Smooth muscle cell (in vitro differentiated cells): ENCODE measurements around the gene STEAP1B. TPM values are rescaled to one million over a fixed set of nuclear protein-coding genes. Genes with fewer than 3 reads are reported as not detected.

Experiments used
- DNase-seq: peaks from one replicate; lab custom pipeline; 2025; ENCODE audit not compliant: unreplicated experiment; lab: John Stamatoyannopoulos, UW
- H2AFZ ChIP-seq: fragments of 200-600 bp; sonication (generic); 2 replicates; pipeline ENCODE4 v1.6.0; 2016; ENCODE audit warnings: antibody characterized with exemption, low read depth, mild to moderate bottlenecking
- H3F3A ChIP-seq: fragments of 200-600 bp; sonication (generic); 2 replicates; pipeline ENCODE4 v1.6.0; 2017; ENCODE audit warnings: antibody characterized with exemption, low read depth
- H3K27ac ChIP-seq: fragments of 200-600 bp; sonication (generic); 2 replicates; pipeline ENCODE4 v1.5.1; 2016; ENCODE audit warnings: low read depth, mild to moderate bottlenecking
- H3K27me3 ChIP-seq: fragments of 200-600 bp; sonication (generic); 2 replicates; pipeline ENCODE4 v1.6.1; 2016; ENCODE audit warnings: low read depth, mild to moderate bottlenecking
- H3K36me3 ChIP-seq: fragments of 200-600 bp; sonication (generic); 2 replicates; pipeline ENCODE4 v1.5.1; 2016; ENCODE audit warnings: low read depth
- H3K4me1 ChIP-seq: fragments of 200-600 bp; sonication (generic); 2 replicates; pipeline ENCODE4 v1.5.1; 2016; ENCODE audit warnings: low read depth
- H3K4me2 ChIP-seq: fragments of 200-600 bp; sonication (generic); 2 replicates; pipeline ENCODE4 v1.6.0; 2016; ENCODE audit warnings: mild to moderate bottlenecking
- H3K4me3 ChIP-seq: fragments of 200-600 bp; sonication (generic); 2 replicates; pipeline ENCODE4 v1.5.1; 2016; ENCODE audit warnings: mild to moderate bottlenecking
- H3K79me2 ChIP-seq: fragments of 200-600 bp; sonication (generic); 2 replicates; pipeline ENCODE4 v1.6.0; 2016; ENCODE audit warnings: low read depth, mild to moderate bottlenecking
- H3K9ac ChIP-seq: fragments of 200-600 bp; sonication (generic); 2 replicates; pipeline ENCODE4 v1.6.0; 2016; ENCODE audit warnings: low read depth
- H3K9me3 ChIP-seq: fragments of 200-600 bp; sonication (generic); replicated peaks from 2 replicates; pipeline ENCODE4 v1.5.1; 2016; ENCODE audit warnings: low read depth
- H4K20me1 ChIP-seq: fragments of 200-600 bp; sonication (generic); 2 replicates; pipeline ENCODE4 v1.6.0; 2016; ENCODE audit warnings: low read depth
- WGBS: methylation state at CpG from one replicate; pipeline ENCODE4 v1.1.7; 2016; ENCODE audit warnings: low lambda C conversion rate; 5-methylcytosine and 5-hydroxymethylcytosine counted together
- polyA plus RNA-seq: library from polyadenylated mRNA; unstranded; fragments of >200 nt; fragmentation: Nextera tagmentation; extraction: Ambion mirVana; gene quantifications from 2 replicates; pipeline ENCODE4 v1.2.1, GENCODE V29; 2016
- total RNA-seq: library from RNA; depleted of rRNA; stranded (reverse); fragments of >200 nt; gene quantifications from 2 replicates; pipeline ENCODE4 v1.2.3, GENCODE V29; 2014
- TF ChIP-seq, protein P1 (sequence below): fragments of 200-600 bp; sonication (generic); IDR thresholded peaks from 2 replicates; pipeline ENCODE4 v1.5.1; 2017; ENCODE audit warnings: borderline replicate concordance, mild to moderate bottlenecking, antibody characterized with exemption; ENCODE audit not compliant: insufficient read depth, poor library complexity, severe bottlenecking

STEAP1B gene
- total and polyA plus RNA-seq, 2 experiments from 2014 or later: 0.40 TPM; not detected in 1

- TF ChIP-seq, protein P1, sequence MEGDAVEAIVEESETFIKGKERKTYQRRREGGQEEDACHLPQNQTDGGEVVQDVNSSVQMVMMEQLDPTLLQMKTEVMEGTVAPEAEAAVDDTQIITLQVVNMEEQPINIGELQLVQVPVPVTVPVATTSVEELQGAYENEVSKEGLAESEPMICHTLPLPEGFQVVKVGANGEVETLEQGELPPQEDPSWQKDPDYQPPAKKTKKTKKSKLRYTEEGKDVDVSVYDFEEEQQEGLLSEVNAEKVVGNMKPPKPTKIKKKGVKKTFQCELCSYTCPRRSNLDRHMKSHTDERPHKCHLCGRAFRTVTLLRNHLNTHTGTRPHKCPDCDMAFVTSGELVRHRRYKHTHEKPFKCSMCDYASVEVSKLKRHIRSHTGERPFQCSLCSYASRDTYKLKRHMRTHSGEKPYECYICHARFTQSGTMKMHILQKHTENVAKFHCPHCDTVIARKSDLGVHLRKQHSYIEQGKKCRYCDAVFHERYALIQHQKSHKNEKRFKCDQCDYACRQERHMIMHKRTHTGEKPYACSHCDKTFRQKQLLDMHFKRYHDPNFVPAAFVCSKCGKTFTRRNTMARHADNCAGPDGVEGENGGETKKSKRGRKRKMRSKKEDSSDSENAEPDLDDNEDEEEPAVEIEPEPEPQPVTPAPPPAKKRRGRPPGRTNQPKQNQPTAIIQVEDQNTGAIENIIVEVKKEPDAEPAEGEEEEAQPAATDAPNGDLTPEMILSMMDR: no peak
- Histone ChIP-seq H3K4me2 (no peak overlapping the region), H3K9me3 (no peaks in the 10 kb centered on the region), H3K4me1 (no peaks in the 10 kb centered on the region), H3K9ac (no peak overlapping the region), H2AFZ (no peak overlapping the region), H3K27me3 (no peaks in the 10 kb centered on the region), H3K79me2 (no peaks in the 10 kb centered on the region), H3K4me3 (no peak overlapping the region), H3F3A (no peaks in the 10 kb centered on the region), H3K27ac (no peak overlapping the region), H3K36me3 (no peaks in the 10 kb centered on the region), H4K20me1 (no peaks in the 10 kb centered on the region)
- WGBS: 88% methylated on average over 10 of the region's 10 CpGs
- no peak for DNase-seq
Measured at GRCh38 chr7:22400150-22400814, 99.7 kb downstream of the STEAP1B start.

DNA sequence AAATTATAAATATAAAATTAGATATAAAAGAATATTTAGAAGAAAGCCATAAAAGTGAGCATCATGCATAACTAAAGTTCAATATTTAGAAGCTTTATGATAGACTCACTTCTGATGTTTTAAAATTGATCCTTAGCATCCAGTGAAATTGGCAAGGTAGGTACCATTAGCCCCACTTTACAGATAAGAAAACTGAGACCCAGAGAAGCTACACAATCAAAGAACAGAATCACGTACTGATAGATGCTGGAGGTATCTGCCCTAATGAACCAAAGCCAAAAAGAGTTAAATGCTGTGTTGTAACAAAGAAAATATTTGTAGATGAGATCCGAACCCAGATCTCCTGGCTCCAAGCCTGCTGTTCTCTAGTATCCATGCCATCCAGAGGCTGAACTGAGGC is 100.4 kb downstream of the STEAP1B start:
- Histone ChIP-seq H3K4me2 (no peak overlapping the region), H3K36me3 (no peaks in the 10 kb centered on the region), H2AFZ (no peak overlapping the region), H3K4me3 (no peak overlapping the region), H3F3A (no peaks in the 10 kb centered on the region), H3K27me3 (no peaks in the 10 kb centered on the region), H3K9ac (no peak overlapping the region), H3K27ac (no peak overlapping the region), H3K9me3 (no peaks in the 10 kb centered on the region), H4K20me1 (no peaks in the 10 kb centered on the region), H3K4me1 (no peaks in the 10 kb centered on the region), H3K79me2 (no peaks in the 10 kb centered on the region)
- 89% methylated on average over 2 of the region's 2 CpGs for WGBS
- no peak for DNase-seq
- TF ChIP-seq, protein P1: no peak

DNA sequence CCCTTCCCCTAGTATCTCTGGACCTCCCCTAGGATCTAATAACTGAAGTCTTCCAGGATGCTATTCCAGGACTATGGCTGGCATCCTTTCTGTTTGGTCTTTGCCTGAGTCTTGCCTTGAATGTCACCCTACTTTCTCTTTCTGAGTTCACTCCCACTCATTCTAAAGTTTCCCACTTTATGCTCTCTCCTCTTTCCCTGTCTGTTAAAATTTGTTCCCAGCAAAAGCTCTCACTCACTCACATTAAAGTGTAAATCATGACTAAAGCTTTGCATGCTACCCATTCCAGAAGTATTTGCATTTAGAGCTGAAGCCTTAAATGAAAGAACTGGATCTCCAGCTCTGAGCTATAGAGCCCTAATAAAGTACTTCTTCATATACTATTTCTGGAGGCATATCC is 100.9 kb downstream of the STEAP1B start:
- H2AFZ ChIP-seq: no peak overlapping the region
- no peak overlapping the region for H3K4me2 ChIP-seq
- H3F3A ChIP-seq: no peaks in the 10 kb centered on the region
- TF ChIP-seq, protein P1: no peak
- DNase-seq: no peak
- no peak overlapping the region for H3K4me3 ChIP-seq
- no peaks in the 10 kb centered on the region for H3K36me3 ChIP-seq
- no peak overlapping the region for H3K9ac ChIP-seq
- H3K4me1 ChIP-seq: peaks cover 2% of the 10 kb centered on the region
- no peak overlapping the region for H3K27ac ChIP-seq
- no peaks in the 10 kb centered on the region for H3K9me3 ChIP-seq
- H4K20me1 ChIP-seq: no peaks in the 10 kb centered on the region
- H3K27me3 ChIP-seq: no peaks in the 10 kb centered on the region
- H3K79me2 ChIP-seq: no peaks in the 10 kb centered on the region

GRCh38 chr7:22397981-22398380 is 102.0 kb downstream of the STEAP1B start:
- WGBS: 54% methylated on average over 5 of the region's 5 CpGs
- peaks cover 7% of the 10 kb centered on the region for H3K4me1 ChIP-seq
- no peak overlapping the region for H3K9ac ChIP-seq
- TF ChIP-seq, protein P1: no peak
- no peaks in the 10 kb centered on the region for H3K79me2 ChIP-seq
- H3F3A ChIP-seq: no peaks in the 10 kb centered on the region
- no peak overlapping the region for H3K4me2 ChIP-seq
- H4K20me1 ChIP-seq: no peaks in the 10 kb centered on the region
- no peak for DNase-seq
- no peak overlapping the region for H3K27ac ChIP-seq
- no peaks in the 10 kb centered on the region for H3K9me3 ChIP-seq
- H3K36me3 ChIP-seq: no peaks in the 10 kb centered on the region
- no peak overlapping the region for H2AFZ ChIP-seq
- no peak overlapping the region for H3K4me3 ChIP-seq
- no peaks in the 10 kb centered on the region for H3K27me3 ChIP-seq
